Choroid plexus epithelial cell (primary cell): ENCODE results near the gene ZSWIM1.
A peak's percentile ranks its signal among the peaks of the same experiment; 100 is the strongest.

Source experiments
- DNase-seq: peaks from one replicate; pipeline ENCODE4 v3.0.0-alpha.2; 2010; ENCODE audit warnings: low read depth
- H3K4me3 ChIP-seq: 2 replicates; pipeline ENCODE4 v1.5.1; 2011; ENCODE audit warnings: low read depth, mild to moderate bottlenecking, control low read depth, low read length, moderate library complexity
- CTCF ChIP-seq: conservative IDR thresholded peaks from 2 replicates; pipeline ENCODE4 v1.5.1; 2011; ENCODE audit warnings: low read depth, mild to moderate bottlenecking, control low read depth, inconsistent platforms, low read length, moderate library complexity

The ZSWIM1 gene

GRCh38 chr20:45902199-45902701, 21.2 kb downstream of the ZSWIM1 start:
- no peak for TF ChIP-seq CTCF
- no peak overlapping the region for H3K4me3 ChIP-seq
- DNase-seq: no peak

GRCh38 chr20:45904583-45905504, 23.8 kb downstream of the ZSWIM1 start:
- no peak for DNase-seq
- no peak overlapping the region for H3K4me3 ChIP-seq
- TF ChIP-seq CTCF: no peak

- H3K4me3 ChIP-seq: no peak overlapping the region
- DNase-seq: no peak
- no peak for TF ChIP-seq CTCF
Measured at GRCh38 chr20:45905505-45906079, 24.6 kb downstream of the ZSWIM1 start.

- no peak for DNase-seq
- no peak for TF ChIP-seq CTCF
- H3K4me3 ChIP-seq: no peak overlapping the region
Measured at GRCh38 chr20:45907219-45907948, 26.4 kb downstream of the ZSWIM1 start.

GRCh38 chr20:45908084-45908483, 27.1 kb downstream of the ZSWIM1 start:
- TF ChIP-seq CTCF: no peak
- no peak for DNase-seq
- H3K4me3 ChIP-seq: no peak overlapping the region

- no peak for TF ChIP-seq CTCF
- H3K4me3 ChIP-seq: peak overlapping the region; percentile 39
- no peak for DNase-seq
Measured at GRCh38 chr20:45909336-45909808, 28.3 kb downstream of the ZSWIM1 start.
